ENCODE data around the gene KANSL2. TPM values are rescaled to one million over a fixed set of nuclear protein-coding genes. Genes with fewer than 3 reads are reported as not detected.
"Not testable (repeated sequence)": the region's sequence is repeated elsewhere in the genome, so short reads cannot be mapped to it uniquely, and the experiment has no call there.

Gene KANSL2
- total RNA-seq, 1 experiment from 2014 or later: 56.6 TPM

GRCh38 chr12:48627556-48627955 lies 54.5 kb downstream of the KANSL2 start:
- no peak overlapping the region for H4K5ac ChIP-seq (ENCODE audit: insufficient read length, low read depth, low read length)
- WGBS (ENCODE audit: extremely low coverage, insufficient read length, low lambda C conversion rate): no CpG with 5 or more reads among the region's 4 CpGs
- H2BK120ac ChIP-seq (ENCODE audit: low read depth, low read length, poor library complexity, severe bottlenecking): no peak overlapping the region
- no peak overlapping the region for H2BK15ac ChIP-seq (ENCODE audit: low read depth, low read length)
- no peak overlapping the region for H4K91ac ChIP-seq (ENCODE audit: insufficient read length, low read depth, low read length)
- no peak overlapping the region for H4K8ac ChIP-seq (replicated peaks; ENCODE audit: insufficient read length, low read depth, low read length)
- H3T11ph ChIP-seq (ENCODE audit: low read length): no peak overlapping the region
- H3K14ac ChIP-seq (ENCODE audit: insufficient read depth, low read length): no peak overlapping the region
- H2AFZ ChIP-seq (ENCODE audit: low read length): no peak overlapping the region
- H3K27me3 ChIP-seq (ENCODE audit: insufficient read depth, low read length): no peaks in the 10 kb centered on the region
- H3K4me1 Mint-ChIP-seq: 0 out of 4 replicates have a peak, but pooled peaks cover 0 to 2% of the 10 kb centered on the region in 2 experiments
- no peaks in the 10 kb centered on the region for H3K36me3 Mint-ChIP-seq (ENCODE audit: insufficient read depth in 1 of 3, low read depth in 3 of 3)
- no peak overlapping the region for H2AK5ac ChIP-seq (ENCODE audit: insufficient read length, low read length)
- DNase-seq: no peak
- no peak overlapping the region for H3K27ac ChIP-seq (ENCODE audit: insufficient read length, low read depth, low read length)
- H3K4me2 ChIP-seq (ENCODE audit: insufficient read depth, insufficient read length, low read length): no peak overlapping the region
- no peak overlapping the region for H3K27ac Mint-ChIP-seq
- no peak overlapping the region for H3K56ac ChIP-seq (ENCODE audit: insufficient read length, low read depth, low read length)
- no peaks in the 10 kb centered on the region for H3K9me3 ChIP-seq (ENCODE audit: control insufficient read depth, low read depth, low read length)
- H3K27me3 Mint-ChIP-seq (ENCODE audit: low read depth): peaks cover 28% of the 10 kb centered on the region
- H3K79me2 ChIP-seq (ENCODE audit: insufficient read depth, low read length): no peaks in the 10 kb centered on the region
- H2BK12ac ChIP-seq (ENCODE audit: insufficient read length, low read depth, low read length): no peak overlapping the region
- H3K79me1 ChIP-seq (ENCODE audit: insufficient read depth, low read depth, low read length, poor library complexity, severe bottlenecking): no peaks in the 10 kb centered on the region
- H2BK20ac ChIP-seq (ENCODE audit: low read depth, low read length, poor library complexity, severe bottlenecking): no peak overlapping the region
- H3K4me1 ChIP-seq (ENCODE audit: insufficient read depth, low read length): no peaks in the 10 kb centered on the region
- TF ChIP-seq CTCF (conservative IDR thresholded peaks at IDR 0.05): no peak
- H4K20me1 ChIP-seq (ENCODE audit: control insufficient read depth, insufficient read depth, insufficient read length): no peaks in the 10 kb centered on the region
- H3K4ac ChIP-seq (ENCODE audit: low read depth, low read length): no peak overlapping the region
- H3K4me3 Mint-ChIP-seq: no peak overlapping the region
- H3K9me3 Mint-ChIP-seq: peaks cover 0 to 7% of the 10 kb centered on the region in 2 experiments; a peak in 1 of 5 replicates
- H3K9ac ChIP-seq (ENCODE audit: extremely low read depth, insufficient read length, low read length): no peak overlapping the region
- H3K23me2 ChIP-seq (ENCODE audit: insufficient read length, low read depth, low read length, poor library complexity, severe bottlenecking): no peaks in the 10 kb centered on the region
- no peak overlapping the region for H3K18ac ChIP-seq (ENCODE audit: insufficient read length, low read depth, low read length)
- no peak overlapping the region for H3K23ac ChIP-seq (ENCODE audit: insufficient read length, low read depth, low read length)
- no peak overlapping the region for H2BK5ac ChIP-seq (ENCODE audit: insufficient read length, low read length)

- not testable (repeated sequence) for H2BK20ac ChIP-seq (ENCODE audit: low read depth, low read length, poor library complexity, severe bottlenecking); H4K91ac ChIP-seq (ENCODE audit: insufficient read length, low read depth, low read length); H3K27me3 ChIP-seq (ENCODE audit: insufficient read depth, low read length); H3K4me1 Mint-ChIP-seq; H2AFZ ChIP-seq (ENCODE audit: low read length); H2BK5ac ChIP-seq (ENCODE audit: insufficient read length, low read length); H3K79me1 ChIP-seq (ENCODE audit: insufficient read depth, low read depth, low read length, poor library complexity, severe bottlenecking); H2AK5ac ChIP-seq (ENCODE audit: insufficient read length, low read length); H3K79me2 ChIP-seq (ENCODE audit: insufficient read depth, low read length); H3K27ac Mint-ChIP-seq; H3K18ac ChIP-seq (ENCODE audit: insufficient read length, low read depth, low read length); H3K14ac ChIP-seq (ENCODE audit: insufficient read depth, low read length); H3K23ac ChIP-seq (ENCODE audit: insufficient read length, low read depth, low read length); H3K4me1 ChIP-seq (ENCODE audit: insufficient read depth, low read length); H2BK12ac ChIP-seq (ENCODE audit: insufficient read length, low read depth, low read length); H4K5ac ChIP-seq (ENCODE audit: insufficient read length, low read depth, low read length); H3K4me3 Mint-ChIP-seq; H3K56ac ChIP-seq (ENCODE audit: insufficient read length, low read depth, low read length); DNase-seq; H4K8ac ChIP-seq (replicated peaks; ENCODE audit: insufficient read length, low read depth, low read length); H3K36me3 Mint-ChIP-seq (ENCODE audit: insufficient read depth in 1 of 3, low read depth in 3 of 3); H3K9me3 ChIP-seq (ENCODE audit: control insufficient read depth, low read depth, low read length); H2BK120ac ChIP-seq (ENCODE audit: low read depth, low read length, poor library complexity, severe bottlenecking); H3K23me2 ChIP-seq (ENCODE audit: insufficient read length, low read depth, low read length, poor library complexity, severe bottlenecking); H3K9ac ChIP-seq (ENCODE audit: extremely low read depth, insufficient read length, low read length); H3K4ac ChIP-seq (ENCODE audit: low read depth, low read length); H4K20me1 ChIP-seq (ENCODE audit: control insufficient read depth, insufficient read depth, insufficient read length); H3K4me2 ChIP-seq (ENCODE audit: insufficient read depth, insufficient read length, low read length); H3T11ph ChIP-seq (ENCODE audit: low read length); H2BK15ac ChIP-seq (ENCODE audit: low read depth, low read length); H3K27ac ChIP-seq (ENCODE audit: insufficient read length, low read depth, low read length); H3K9me3 Mint-ChIP-seq
- peaks cover 16% of the 10 kb centered on the region for H3K27me3 Mint-ChIP-seq (ENCODE audit: low read depth)
- no CpG with 5 or more reads among the region's 7 CpGs for WGBS (ENCODE audit: extremely low coverage, insufficient read length, low lambda C conversion rate)
These were observed 59.0 kb downstream of the KANSL2 start for GRCh38 chr12:48622997-48623396.

Data from H9 (cell line).